ENCODE data around the gene WWOX. TPM values are rescaled to one million over a fixed set of nuclear protein-coding genes. Genes with fewer than 3 reads are reported as not detected.

The WWOX gene
- polyA plus RNA-seq, 1 donor (not counting 4 experiments of a cell fraction or from before 2014, with no cell fraction given): 5.1 TPM

- dilution Hi-C loops (cut with MboI; ENCODE audit: extremely low pct_ligation_motif_present, low sequenced_read_pairs): no loop called here
- Histone ChIP-seq H3K9me3 (ENCODE audit: control insufficient read depth, low read depth, low read length) (no peaks in the 10 kb centered on the region), H3K4me2 (ENCODE audit: control insufficient read depth, extremely low read depth, insufficient read depth, low read depth, low read length) (peak overlapping the region; percentile 74), H4K20me1 (ENCODE audit: control insufficient read depth, extremely low read depth, insufficient read depth, low read length) (no peaks in the 10 kb centered on the region), H3K36me3 (ENCODE audit: control insufficient read depth in 2 of 2, extremely low read depth in 1 of 2, insufficient read depth in 2 of 2, low read length in 2 of 2) (no peaks in the 10 kb centered on the region), H3K9ac (ENCODE audit: control insufficient read depth, extremely low read depth, insufficient read depth, low read length) (peak overlapping the region; percentile 35), H3K4me3 (ENCODE audit: control insufficient read depth in 2 of 3, extremely low read depth in 1 of 3, insufficient read depth in 2 of 3, low read depth in 1 of 3, low read length in 3 of 3) (no peak overlapping the region), H3K27ac (ENCODE audit: control insufficient read depth, insufficient read depth, low read length) (peak overlapping the region; percentile 65), H3K9me1 (ENCODE audit: control insufficient read depth, extremely low read depth, insufficient read depth, low read length) (no peaks in the 10 kb centered on the region), H2AFZ (ENCODE audit: control insufficient read depth, low read length) (no peak overlapping the region), H3K4me1 (ENCODE audit: control insufficient read depth, extremely low read depth, insufficient read depth, low read length) (peaks cover 38% of the 10 kb centered on the region), H3K27me3 (ENCODE audit: control insufficient read depth, extremely low read depth, insufficient read depth, low read length) (no peaks in the 10 kb centered on the region), H3K79me2 (ENCODE audit: control insufficient read depth, insufficient read depth, low read length) (no peaks in the 10 kb centered on the region)
- TF ChIP-seq CTCF (optimal IDR thresholded peaks at IDR 0.05 in 1 of 3, IDR thresholded peaks at IDR 0.05 in 1 of 3, conservative IDR thresholded peaks at IDR 0.05 in 1 of 3; ENCODE audit: extremely low read depth in 1 of 3, insufficient read depth in 2 of 3, low read length in 3 of 3) (no peak), EZH2 (IDR thresholded peaks at IDR 0.05; ENCODE audit: low read length) (no peak)
- DNase-seq (ENCODE audit: low read depth, low spot score): no peak
- no peak for FAIRE-seq
Observed at GRCh38 chr16:78211020-78211599, 111.7 kb downstream of the WWOX start.

GRCh38 chr16:78211946-78212345, 112.5 kb downstream of the WWOX start:
- TF ChIP-seq EZH2 (IDR thresholded peaks at IDR 0.05; ENCODE audit: low read length) (no peak), CTCF (optimal IDR thresholded peaks at IDR 0.05 in 1 of 3, IDR thresholded peaks at IDR 0.05 in 1 of 3, conservative IDR thresholded peaks at IDR 0.05 in 1 of 3; ENCODE audit: extremely low read depth in 1 of 3, insufficient read depth in 2 of 3, low read length in 3 of 3) (no peak)
- no peaks in the 10 kb centered on the region for H3K9me1 ChIP-seq (ENCODE audit: control insufficient read depth, extremely low read depth, insufficient read depth, low read length)
- peaks cover 38% of the 10 kb centered on the region for H3K4me1 ChIP-seq (ENCODE audit: control insufficient read depth, extremely low read depth, insufficient read depth, low read length)
- H3K9me3 ChIP-seq (ENCODE audit: control insufficient read depth, low read depth, low read length): no peaks in the 10 kb centered on the region
- peak overlapping the region; percentile 65 for H3K27ac ChIP-seq (ENCODE audit: control insufficient read depth, insufficient read depth, low read length)
- H2AFZ ChIP-seq (ENCODE audit: control insufficient read depth, low read length): no peak overlapping the region
- no peaks in the 10 kb centered on the region for H3K27me3 ChIP-seq (ENCODE audit: control insufficient read depth, extremely low read depth, insufficient read depth, low read length)
- H3K36me3 ChIP-seq (ENCODE audit: control insufficient read depth in 2 of 2, extremely low read depth in 1 of 2, insufficient read depth in 2 of 2, low read length in 2 of 2): no peaks in the 10 kb centered on the region
- peak overlapping the region; percentile 35 for H3K9ac ChIP-seq (ENCODE audit: control insufficient read depth, extremely low read depth, insufficient read depth, low read length)
- H3K79me2 ChIP-seq (ENCODE audit: control insufficient read depth, insufficient read depth, low read length): no peaks in the 10 kb centered on the region
- no peaks in the 10 kb centered on the region for H4K20me1 ChIP-seq (ENCODE audit: control insufficient read depth, extremely low read depth, insufficient read depth, low read length)
- dilution Hi-C loops (cut with MboI; ENCODE audit: extremely low pct_ligation_motif_present, low sequenced_read_pairs): no loop called here
- peak overlapping the region in 1 of 3 experiments; percentile 0 for H3K4me3 ChIP-seq (ENCODE audit: control insufficient read depth in 2 of 3, extremely low read depth in 1 of 3, insufficient read depth in 2 of 3, low read depth in 1 of 3, low read length in 3 of 3)
- DNase-seq (ENCODE audit: low read depth, low spot score) (peak; percentile 48), FAIRE-seq (peak; percentile 97)
- peak overlapping the region; percentile 42 for H3K4me2 ChIP-seq (ENCODE audit: control insufficient read depth, extremely low read depth, insufficient read depth, low read depth, low read length)

All from keratinocyte (primary cell).